Measurements from ENCODE around the gene GARIN5B.

The GARIN5B gene

DNA sequence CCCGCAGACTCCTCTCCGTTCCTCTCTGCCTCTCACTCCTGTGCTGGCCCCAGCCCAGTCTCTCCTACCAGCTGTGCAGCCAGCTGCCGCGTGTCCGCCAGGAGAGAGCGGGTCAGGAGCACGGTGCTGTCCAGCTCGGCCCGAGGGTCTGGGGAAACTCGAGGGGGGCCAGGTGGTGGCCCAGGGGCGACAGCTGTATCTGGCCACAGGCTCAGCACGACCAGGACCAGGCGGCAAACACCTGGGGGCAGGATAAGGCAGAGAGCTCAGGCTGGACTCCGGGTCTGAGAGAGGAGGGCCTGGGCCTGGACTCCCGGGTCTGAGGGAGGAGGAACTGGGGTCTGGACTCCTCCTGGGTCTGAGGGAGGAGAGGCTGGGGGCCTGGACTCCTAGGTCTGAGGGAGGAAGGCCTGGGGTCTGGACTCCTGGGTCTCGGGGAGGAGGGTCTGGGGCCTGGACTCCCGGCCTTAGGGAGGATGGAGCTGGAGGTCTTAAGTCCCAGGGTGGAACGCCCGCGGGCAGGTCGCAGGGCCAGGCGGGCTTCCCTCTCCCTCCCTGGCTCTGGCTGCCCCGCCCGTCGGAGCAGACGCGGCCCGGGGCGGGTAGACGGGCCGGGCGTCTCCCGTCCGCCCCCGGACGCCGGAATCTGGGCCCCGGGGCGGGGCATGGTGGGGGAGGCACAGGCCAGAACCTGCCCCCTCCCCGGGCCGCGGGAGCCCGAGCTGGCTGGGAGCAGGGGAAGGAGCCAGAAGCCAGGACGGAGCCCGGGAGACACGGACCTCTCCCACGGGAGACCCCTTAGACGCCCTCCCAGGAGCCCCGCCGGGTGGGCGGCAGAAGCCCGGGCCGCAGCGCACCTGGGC, 5.9 kb upstream of the GARIN5B start:
- DNase-seq = peak; percentile 10

- DNase-seq = no peak
These were observed 5.0 kb upstream of the GARIN5B start for GRCh38 chr19:55368106-55368505.

- no peak for DNase-seq
These were observed 3.7 kb upstream of the GARIN5B start for GRCh38 chr19:55366790-55367189.

GRCh38 chr19:55365964-55366363, 2.9 kb upstream of the GARIN5B start:
- DNase-seq = no peak

DNA sequence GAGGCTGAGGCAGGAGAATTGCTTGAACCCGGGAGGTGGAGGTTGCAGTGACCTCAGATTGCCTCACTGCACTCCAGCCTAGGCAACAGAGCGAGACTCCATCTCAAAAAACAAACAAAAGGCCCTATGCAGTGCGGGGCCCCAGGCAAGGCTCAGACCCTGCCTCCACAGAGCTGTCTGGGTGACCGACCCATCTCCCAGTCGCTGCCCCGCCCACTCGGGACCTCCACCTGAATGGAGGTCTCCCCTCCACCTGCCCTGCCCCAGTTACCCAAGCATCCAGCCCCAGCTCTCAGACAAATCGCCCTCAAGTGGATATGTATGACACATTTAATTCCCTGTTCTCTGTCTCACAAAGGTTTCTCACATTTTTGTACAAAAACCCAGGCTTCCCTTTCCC, 2.2 kb upstream of the GARIN5B start:
- no peak for DNase-seq

DNA sequence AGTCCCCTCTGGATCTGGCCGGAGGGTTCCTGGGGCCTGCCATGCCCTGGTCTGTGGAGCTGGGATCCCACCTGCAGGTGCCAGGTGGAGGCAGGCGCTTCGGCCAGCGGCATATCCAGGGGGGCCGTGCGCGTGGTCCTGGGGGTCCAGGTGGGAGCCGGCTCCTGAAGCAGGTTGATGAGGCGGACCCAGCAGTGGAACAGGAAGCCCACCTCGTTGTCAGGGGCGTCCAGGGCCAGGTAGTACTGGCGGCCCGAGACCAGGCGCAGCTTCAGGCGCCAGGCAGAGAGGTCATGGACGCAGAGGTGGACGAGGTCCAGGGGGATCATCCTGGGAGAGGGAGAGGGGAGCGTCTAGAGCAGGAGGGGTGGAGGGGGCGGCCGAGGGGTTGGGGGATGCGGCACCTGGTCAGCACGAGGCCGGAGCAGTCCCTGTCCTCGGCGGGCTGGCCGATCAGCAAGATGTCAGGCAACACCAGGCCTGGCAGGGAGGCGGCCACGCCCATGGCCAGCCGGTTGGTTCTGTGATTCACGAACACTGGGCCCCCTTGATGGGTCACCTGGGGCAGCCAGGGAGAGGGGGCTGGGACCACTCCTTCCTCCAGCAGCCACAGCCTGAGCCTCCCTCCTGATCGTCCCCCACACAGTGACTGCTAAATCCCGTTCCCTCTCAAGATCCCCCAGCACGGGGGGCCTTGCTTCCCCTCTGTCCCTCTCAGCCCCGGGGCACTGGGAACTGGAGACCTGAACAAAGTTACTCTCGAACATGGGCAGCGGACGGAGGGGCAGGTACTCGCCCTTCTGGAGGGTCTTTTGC, 678 bp downstream of the GARIN5B start:
- DNase-seq = no peak

GRCh38 chr19:55360902-55361301, 2.2 kb downstream of the GARIN5B start:
- no peak for DNase-seq

GRCh38 chr19:55358943-55359908, 3.8 kb downstream of the GARIN5B start:
- no peak for DNase-seq

GRCh38 chr19:55358493-55358892, 4.6 kb downstream of the GARIN5B start:
- DNase-seq = no peak

- no peak for DNase-seq
These were observed 7.7 kb downstream of the GARIN5B start for GRCh38 chr19:55355213-55355821.

- no peak for DNase-seq
These were observed 8.3 kb downstream of the GARIN5B start, which contains the start of gene COX6B2 for GRCh38 chr19:55354698-55355212. TSS of gene COX6B2 (minus strand) at chr19:55354719. CDS start at chr19:55354521, 198 bp downstream.

GRCh38 chr19:55353803-55354697, 9.0 kb downstream of the GARIN5B start:
- DNase-seq = peak; percentile 58

DNA sequence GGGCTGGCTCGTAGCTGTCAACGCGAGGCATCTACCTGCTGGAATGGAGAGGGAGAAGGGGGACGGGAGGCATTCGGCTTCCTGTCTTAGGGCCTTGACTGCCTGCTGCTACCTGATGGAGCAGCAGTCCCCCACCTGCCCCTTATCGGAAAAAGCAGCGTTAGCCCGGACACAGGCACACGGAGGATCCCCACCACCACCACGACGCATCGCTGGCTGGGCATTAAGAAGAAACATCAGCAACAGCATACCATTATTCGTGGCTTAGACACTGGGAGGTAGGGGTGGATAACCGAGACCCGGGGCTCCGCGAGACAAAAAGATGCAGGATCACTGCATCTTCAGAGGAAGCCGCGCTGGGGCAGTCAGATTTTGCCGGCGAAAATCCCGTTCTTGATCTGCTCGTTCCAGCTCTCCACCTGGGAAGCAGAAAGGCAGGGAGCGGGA, 9.7 kb downstream of the GARIN5B start:
- no peak for DNase-seq

GRCh38 chr19:55352549-55353145, 10.4 kb downstream of the GARIN5B start:
- DNase-seq = no peak

- no peak for DNase-seq
These were observed 11.0 kb downstream of the GARIN5B start for GRCh38 chr19:55352040-55352439.

GRCh38 chr19:55350620-55351315, 12.3 kb downstream of the GARIN5B start:
- no peak for DNase-seq

DNA sequence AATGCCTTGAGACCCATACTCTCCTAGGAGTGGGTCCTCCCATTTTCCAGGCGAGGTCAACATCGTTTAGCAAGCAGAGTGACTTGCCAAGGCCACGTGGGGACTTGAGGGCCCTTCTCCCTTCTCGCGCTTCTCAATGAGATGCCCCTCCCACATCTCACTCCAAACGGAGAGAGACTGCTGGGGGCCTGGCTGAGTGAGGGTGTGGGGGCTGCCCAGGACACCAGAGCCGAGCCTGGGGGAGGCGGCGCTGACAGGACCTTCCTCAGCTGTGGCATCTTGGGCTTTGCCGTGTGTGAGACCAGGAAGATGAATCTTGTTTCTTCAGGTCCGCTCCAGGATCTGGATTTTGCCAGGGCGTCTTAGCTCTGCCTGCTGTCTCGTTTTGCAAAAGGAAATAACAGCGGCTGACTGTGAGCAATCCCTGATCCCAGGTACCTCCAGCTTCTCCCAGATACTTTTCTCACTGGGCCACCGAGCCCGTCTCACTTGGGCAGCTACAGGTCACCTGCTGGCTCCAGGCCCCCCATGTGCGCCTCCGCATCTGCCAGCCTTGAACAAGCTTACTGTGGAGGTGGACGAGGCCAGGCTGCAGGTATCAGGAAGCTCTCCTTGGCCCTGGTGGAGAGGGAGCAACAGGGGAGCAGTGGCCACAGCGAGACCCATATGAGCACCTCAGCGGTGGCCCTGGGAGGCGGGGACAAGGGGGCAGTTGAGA, 14.6 kb downstream of the GARIN5B start:
- no peak for DNase-seq

DNA sequence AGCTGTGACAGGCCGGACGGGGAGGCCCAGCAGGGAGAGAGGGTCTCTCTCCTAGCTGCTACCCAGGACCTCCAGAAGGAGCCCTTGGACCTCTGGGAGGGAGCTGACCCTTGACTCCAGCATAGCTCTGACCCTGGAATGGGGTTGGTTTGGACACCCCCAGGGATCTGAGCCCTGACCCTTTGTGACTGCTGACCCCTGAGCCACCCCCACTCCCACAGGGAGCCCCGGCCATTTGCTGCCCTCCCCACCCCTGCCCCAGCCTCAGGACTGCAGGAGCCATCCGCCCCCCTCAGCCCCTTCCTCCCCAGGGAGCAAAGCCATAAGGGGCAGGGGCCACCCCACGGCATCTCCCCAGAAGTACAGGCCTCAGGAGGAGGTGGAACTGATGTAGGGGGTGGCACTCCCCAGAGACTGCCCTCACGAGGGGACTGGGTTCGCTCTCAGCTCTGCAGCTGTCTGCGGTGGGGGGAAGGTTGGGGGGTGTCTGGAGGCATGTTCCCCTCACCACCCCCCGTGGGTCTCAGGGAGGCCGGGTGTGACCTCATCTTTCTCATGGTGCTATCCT, 15.5 kb downstream of the GARIN5B start:
- no peak for DNase-seq
